ENCODE results near the gene TRIM45.

TRIM45 gene

GRCh38 chr1:117146575-117147340 is 25.2 kb upstream of the TRIM45 start:
- peak overlapping the region; percentile 60 for H3K9ac ChIP-seq (ENCODE audit: low read length)
- no peak overlapping the region for H4K91ac ChIP-seq (ENCODE audit: low read length)
- H3K9me3 ChIP-seq (ENCODE audit: control insufficient read depth, low read length): no peaks in the 10 kb centered on the region
- 67% methylated on average over 7 of the region's 8 CpGs for WGBS
- peak overlapping the region; percentile 98 for H2AK5ac ChIP-seq (ENCODE audit: low read length, severe bottlenecking)
- no peak overlapping the region for H2BK120ac ChIP-seq (ENCODE audit: low read depth, low read length)
- no peaks in the 10 kb centered on the region for H3K79me1 ChIP-seq (replicated peaks; ENCODE audit: low read length, poor library complexity, severe bottlenecking)
- peak overlapping the region; percentile 80 for H3K27ac ChIP-seq (ENCODE audit: low read length, poor library complexity, severe bottlenecking)
- H2AFZ ChIP-seq (ENCODE audit: low read depth, low read length): no peak overlapping the region
- H3K4me3 ChIP-seq (ENCODE audit: insufficient read depth in 1 of 2, low read depth in 1 of 2, low read length in 2 of 2): peak overlapping the region in 1 of 2 experiments; percentile 50
- no peaks in the 10 kb centered on the region for H3K27me3 ChIP-seq (ENCODE audit: control insufficient read depth in 1 of 2, insufficient read depth in 1 of 2, low read length in 2 of 2)
- H3K23ac ChIP-seq (ENCODE audit: low read length in 2 of 2): no peak overlapping the region
- peak overlapping the region; percentile 35 for H2BK5ac ChIP-seq (ENCODE audit: low read depth, low read length, poor library complexity, severe bottlenecking)
- H2BK15ac ChIP-seq (ENCODE audit: low read depth, poor library complexity, severe bottlenecking): peak overlapping the region; percentile 46
- H3K4ac ChIP-seq (ENCODE audit: low read depth in 1 of 2, low read length in 2 of 2): peak overlapping the region in 1 of 2 experiments; percentile 67
- DNase-seq: peak; percentile 84
- no peak overlapping the region for H3K14ac ChIP-seq (ENCODE audit: low read length in 2 of 2)
- H3K4me2 ChIP-seq (ENCODE audit: low read length, poor library complexity, severe bottlenecking): no peak overlapping the region
- no peaks in the 10 kb centered on the region for H3K36me3 ChIP-seq (ENCODE audit: control insufficient read depth in 1 of 2, insufficient read depth in 2 of 2, low read depth in 1 of 2, low read length in 2 of 2)
- H4K8ac ChIP-seq (ENCODE audit: low read length): no peak overlapping the region
- H3K4me1 ChIP-seq (ENCODE audit: control insufficient read depth, insufficient read depth, low read depth, low read length): peaks cover 7% of the 10 kb centered on the region
- peak overlapping the region in 1 of 2 experiments; percentile 41 for H2BK12ac ChIP-seq (ENCODE audit: low read length in 2 of 2)
- peak overlapping the region in 1 of 2 experiments; percentile 28 for H3K18ac ChIP-seq (ENCODE audit: low read depth in 1 of 2, low read length in 2 of 2)

- no peak overlapping the region for H3K4me3 ChIP-seq (ENCODE audit: insufficient read depth in 1 of 2, low read depth in 1 of 2, low read length in 2 of 2)
- peaks cover 7% of the 10 kb centered on the region for H3K4me1 ChIP-seq (ENCODE audit: control insufficient read depth, insufficient read depth, low read depth, low read length)
- H4K8ac ChIP-seq (ENCODE audit: low read length): no peak overlapping the region
- no peak overlapping the region for H3K18ac ChIP-seq (ENCODE audit: low read depth in 1 of 2, low read length in 2 of 2)
- no peaks in the 10 kb centered on the region for H3K27me3 ChIP-seq (ENCODE audit: control insufficient read depth in 1 of 2, insufficient read depth in 1 of 2, low read length in 2 of 2)
- H2BK12ac ChIP-seq (ENCODE audit: low read length in 2 of 2): no peak overlapping the region
- 80% methylated on average over 2 of the region's 2 CpGs for WGBS
- H4K91ac ChIP-seq (ENCODE audit: low read length): no peak overlapping the region
- no peak overlapping the region for H2BK5ac ChIP-seq (ENCODE audit: low read depth, low read length, poor library complexity, severe bottlenecking)
- H3K36me3 ChIP-seq (ENCODE audit: control insufficient read depth in 1 of 2, insufficient read depth in 2 of 2, low read depth in 1 of 2, low read length in 2 of 2): no peaks in the 10 kb centered on the region
- no peak overlapping the region for H3K4ac ChIP-seq (ENCODE audit: low read depth in 1 of 2, low read length in 2 of 2)
- H3K79me1 ChIP-seq (replicated peaks; ENCODE audit: low read length, poor library complexity, severe bottlenecking): no peaks in the 10 kb centered on the region
- H3K27ac ChIP-seq (ENCODE audit: low read length, poor library complexity, severe bottlenecking): no peak overlapping the region
- no peak overlapping the region for H3K14ac ChIP-seq (ENCODE audit: low read length in 2 of 2)
- H3K4me2 ChIP-seq (ENCODE audit: low read length, poor library complexity, severe bottlenecking): no peak overlapping the region
- H2AK5ac ChIP-seq (ENCODE audit: low read length, severe bottlenecking): no peak overlapping the region
- H3K9ac ChIP-seq (ENCODE audit: low read length): peak overlapping the region; percentile 60
- H3K9me3 ChIP-seq (ENCODE audit: control insufficient read depth, low read length): no peaks in the 10 kb centered on the region
- H2BK15ac ChIP-seq (ENCODE audit: low read depth, poor library complexity, severe bottlenecking): no peak overlapping the region
- H2AFZ ChIP-seq (ENCODE audit: low read depth, low read length): no peak overlapping the region
- DNase-seq: no peak
- H2BK120ac ChIP-seq (ENCODE audit: low read depth, low read length): no peak overlapping the region
- no peak overlapping the region for H3K23ac ChIP-seq (ENCODE audit: low read length in 2 of 2)
Measured at GRCh38 chr1:117146072-117146471, 24.5 kb upstream of the TRIM45 start.

- Histone ChIP-seq H3K79me1 (replicated peaks; ENCODE audit: low read length, poor library complexity, severe bottlenecking) (no peaks in the 10 kb centered on the region), H2BK5ac (ENCODE audit: low read depth, low read length, poor library complexity, severe bottlenecking) (no peak overlapping the region), H2BK12ac (ENCODE audit: low read length in 2 of 2) (no peak overlapping the region), H3K18ac (ENCODE audit: low read depth in 1 of 2, low read length in 2 of 2) (no peak overlapping the region), H3K4me1 (ENCODE audit: control insufficient read depth, insufficient read depth, low read depth, low read length) (peaks cover 7% of the 10 kb centered on the region), H2BK120ac (ENCODE audit: low read depth, low read length) (no peak overlapping the region), H4K8ac (ENCODE audit: low read length) (no peak overlapping the region), H3K9me3 (ENCODE audit: control insufficient read depth, low read length) (no peaks in the 10 kb centered on the region), H2AFZ (ENCODE audit: low read depth, low read length) (no peak overlapping the region), H2AK5ac (ENCODE audit: low read length, severe bottlenecking) (no peak overlapping the region), H3K27ac (ENCODE audit: low read length, poor library complexity, severe bottlenecking) (no peak overlapping the region), H3K14ac (ENCODE audit: low read length in 2 of 2) (no peak overlapping the region), H2BK15ac (ENCODE audit: low read depth, poor library complexity, severe bottlenecking) (no peak overlapping the region), H3K4ac (ENCODE audit: low read depth in 1 of 2, low read length in 2 of 2) (no peak overlapping the region), H3K9ac (ENCODE audit: low read length) (no peak overlapping the region), H3K23ac (ENCODE audit: low read length in 2 of 2) (no peak overlapping the region), H3K36me3 (ENCODE audit: control insufficient read depth in 1 of 2, insufficient read depth in 2 of 2, low read depth in 1 of 2, low read length in 2 of 2) (no peaks in the 10 kb centered on the region), H3K27me3 (ENCODE audit: control insufficient read depth in 1 of 2, insufficient read depth in 1 of 2, low read length in 2 of 2) (no peaks in the 10 kb centered on the region), H3K4me3 (ENCODE audit: insufficient read depth in 1 of 2, low read depth in 1 of 2, low read length in 2 of 2) (no peak overlapping the region), H4K91ac (ENCODE audit: low read length) (no peak overlapping the region), H3K4me2 (ENCODE audit: low read length, poor library complexity, severe bottlenecking) (no peak overlapping the region)
- no peak for DNase-seq
- WGBS: 89% methylated on average over 3 of the region's 3 CpGs
Measured at GRCh38 chr1:117143871-117144270, 22.3 kb upstream of the TRIM45 start.

GRCh38 chr1:117143172-117143571 is 21.6 kb upstream of the TRIM45 start:
- Histone ChIP-seq H3K18ac (ENCODE audit: low read depth in 1 of 2, low read length in 2 of 2) (no peak overlapping the region), H3K79me1 (replicated peaks; ENCODE audit: low read length, poor library complexity, severe bottlenecking) (no peaks in the 10 kb centered on the region), H2BK15ac (ENCODE audit: low read depth, poor library complexity, severe bottlenecking) (no peak overlapping the region), H3K27ac (ENCODE audit: low read length, poor library complexity, severe bottlenecking) (no peak overlapping the region), H3K14ac (ENCODE audit: low read length in 2 of 2) (no peak overlapping the region), H3K9me3 (ENCODE audit: control insufficient read depth, low read length) (no peaks in the 10 kb centered on the region), H2AK5ac (ENCODE audit: low read length, severe bottlenecking) (no peak overlapping the region), H2BK12ac (ENCODE audit: low read length in 2 of 2) (no peak overlapping the region), H2BK5ac (ENCODE audit: low read depth, low read length, poor library complexity, severe bottlenecking) (no peak overlapping the region), H3K4ac (ENCODE audit: low read depth in 1 of 2, low read length in 2 of 2) (no peak overlapping the region), H2AFZ (ENCODE audit: low read depth, low read length) (no peak overlapping the region), H3K4me1 (ENCODE audit: control insufficient read depth, insufficient read depth, low read depth, low read length) (peaks cover 5% of the 10 kb centered on the region), H4K8ac (ENCODE audit: low read length) (no peak overlapping the region), H3K27me3 (ENCODE audit: control insufficient read depth in 1 of 2, insufficient read depth in 1 of 2, low read length in 2 of 2) (no peaks in the 10 kb centered on the region), H4K91ac (ENCODE audit: low read length) (no peak overlapping the region), H3K36me3 (ENCODE audit: control insufficient read depth in 1 of 2, insufficient read depth in 2 of 2, low read depth in 1 of 2, low read length in 2 of 2) (no peaks in the 10 kb centered on the region), H3K4me2 (ENCODE audit: low read length, poor library complexity, severe bottlenecking) (no peak overlapping the region), H3K23ac (ENCODE audit: low read length in 2 of 2) (no peak overlapping the region), H3K4me3 (ENCODE audit: insufficient read depth in 1 of 2, low read depth in 1 of 2, low read length in 2 of 2) (no peak overlapping the region), H2BK120ac (ENCODE audit: low read depth, low read length) (no peak overlapping the region), H3K9ac (ENCODE audit: low read length) (no peak overlapping the region)
- no peak for DNase-seq

Data from mesenchymal stem cell (in vitro differentiated cells and primary cell).